NCI-H82 treated with DMSO at 0.1 percent for 48 hours (cell line): ENCODE measurements around the gene IL6ST.
"Not testable (repeated sequence)": the region's sequence is repeated elsewhere in the genome, so short reads cannot be mapped to it uniquely, and the experiment has no call there.

Experiments
- DNase-seq: peaks from one replicate; lab custom pipeline; 2025; ENCODE audit not compliant: unreplicated experiment; lab: John Stamatoyannopoulos, UW

The IL6ST gene

GRCh38 chr5:55994495-55994997 lies at the start of gene IL6ST:
IL6ST (minus strand) TSS chr5:55994963; CDS start chr5:55976278, 18,685 bp downstream.
- DNase-seq: peak; percentile 42

GRCh38 chr5:56039985-56040384 lies 45.2 kb upstream of the IL6ST start:
- no peak for DNase-seq

GRCh38 chr5:56038206-56038605 lies 43.4 kb upstream of the IL6ST start:
- not testable (repeated sequence) for DNase-seq

- DNase-seq: no peak
These were observed 42.8 kb upstream of the IL6ST start for GRCh38 chr5:56037531-56038010.

GRCh38 chr5:56035394-56035793 lies 40.6 kb upstream of the IL6ST start:
- not testable (repeated sequence) for DNase-seq

GRCh38 chr5:56029871-56030630 lies 35.3 kb upstream of the IL6ST start:
- DNase-seq: not testable (repeated sequence)

- DNase-seq: no peak
These were observed 34.7 kb upstream of the IL6ST start for GRCh38 chr5:56029457-56029856.

- DNase-seq: no peak
These were observed 33.9 kb upstream of the IL6ST start for GRCh38 chr5:56028708-56029107.

GRCh38 chr5:56026863-56027300 lies 32.1 kb upstream of the IL6ST start:
- no peak for DNase-seq

GRCh38 chr5:56025151-56025885 lies 30.6 kb upstream of the IL6ST start:
- no peak for DNase-seq

GRCh38 chr5:56024810-56025150 lies 30.0 kb upstream of the IL6ST start:
- DNase-seq: no peak

- no peak for DNase-seq
These were observed 28.5 kb upstream of the IL6ST start for GRCh38 chr5:56023296-56023695.

GRCh38 chr5:56019306-56020272 lies 24.8 kb upstream of the IL6ST start:
- DNase-seq: no peak

GRCh38 chr5:56018832-56019231 lies 24.1 kb upstream of the IL6ST start:
- no peak for DNase-seq

- not testable (repeated sequence) for DNase-seq
These were observed 19.9 kb upstream of the IL6ST start for GRCh38 chr5:56014701-56015100.

GRCh38 chr5:56013939-56014338 lies 19.2 kb upstream of the IL6ST start:
- not testable (repeated sequence) for DNase-seq

GRCh38 chr5:56012281-56012963 lies 17.7 kb upstream of the IL6ST start:
- no peak for DNase-seq

GRCh38 chr5:56011835-56012234 lies 17.1 kb upstream of the IL6ST start:
- no peak for DNase-seq

- DNase-seq: no peak
These were observed 15.7 kb upstream of the IL6ST start for GRCh38 chr5:56010431-56010830.

GRCh38 chr5:56006600-56006999 lies 11.8 kb upstream of the IL6ST start:
- DNase-seq: no peak
